K562 (cell line): Measurements from ENCODE around the gene DCTD. TPM values are rescaled to one million over a fixed set of nuclear protein-coding genes. Genes with fewer than 3 reads are reported as not detected.

Source experiments
- BRD4 ChIP-seq: fragments of 200-600 bp; sonication (generic); IDR thresholded peaks from 2 replicates; pipeline ENCODE4 v1.6.1; 2017; ENCODE audit warnings: inconsistent platforms
- CHAMP1 ChIP-seq: fragments of 450-650 bp; IDR thresholded peaks from 2 replicates; pipeline ENCODE4 v1.6.1; 2016; ENCODE audit warnings: mild to moderate bottlenecking
- E2F8 ChIP-seq: fragments of 450-650 bp; IDR thresholded peaks from 2 replicates; pipeline ENCODE4 v1.7.1; 2018; ENCODE audit warnings: mild to moderate bottlenecking, low read depth; ENCODE audit not compliant: partially characterized antibody
- HDAC8 ChIP-seq: fragments of 450-650 bp; IDR thresholded peaks from 2 replicates; pipeline ENCODE4 v1.6.1; 2016; ENCODE audit warnings: mild to moderate bottlenecking, missing genetic modification characterization, moderate library complexity, missing compliant biosample characterization
- NR2C1 ChIP-seq, 2 experiments: fragments of 450-650 bp; IDR thresholded peaks; 2 replicates each; pipeline ENCODE4 v1.6.1; 2017; ENCODE audit warnings: mild to moderate bottlenecking in 2 of 2, antibody characterized with exemption in 1 of 2, inconsistent platforms in 1 of 2, missing compliant biosample characterization in 1 of 2, missing genetic modification characterization in 1 of 2
- PURB ChIP-seq: sonication (generic); formaldehyde crosslinking; IDR thresholded peaks from 2 replicates; pipeline ENCODE4 v1.9.0; 2021; ENCODE audit warnings: low read depth, mild to moderate bottlenecking, missing genetic modification reagents
- SIN3A ChIP-seq, 2 experiments: fragments of 150-350 bp in 1 of 2; IDR thresholded peaks; 2 replicates each; pipeline ENCODE4 v1.6.1; 2011 to 2016; ENCODE audit warnings: borderline replicate concordance in 2 of 2, low read depth in 2 of 2, low read length in 2 of 2, mild to moderate bottlenecking in 2 of 2, moderate library complexity in 2 of 2; ENCODE audit not compliant: control insufficient read depth in 1 of 2
- XRCC4 ChIP-seq: IDR thresholded peaks from one replicate; pipeline ENCODE4 v1.6.1; 2011; ENCODE audit not compliant: insufficient read depth, insufficient read length; ENCODE audit errors: extremely low read depth
- polyA plus RNA-seq, 8 experiments: library from polyadenylated mRNA; depleted of rRNA in 4 of 8; stranded (reverse) in 5 of 8; unstranded in 3 of 8; fragments of >200 nt; fragmentation: Nextera tagmentation in 2 of 8; fragmentation: Illumina TruSeq in 1 of 8; extraction: Ambion mirVana in 2 of 8; extraction: Trizol in 1 of 8; gene quantifications; 2 replicates each; pipeline versions ENCODE4 v1.2.1 to v1.2.3, GENCODE V29; 2011 to 2014; ENCODE audit warnings: inconsistent platforms in 1 of 8, missing spikeins in 1 of 8
- total RNA-seq, 7 experiments: library from RNA; depleted of rRNA in 6 of 7; stranded (reverse); fragments of >200 nt in 6 of 7; fragmentation: Illumina TruSeq in 2 of 7; extraction: Trizol in 2 of 7; gene quantifications; 2 replicates each; pipeline versions ENCODE4 v1.2.1 to v1.2.3, GENCODE V29; 2011 to 2021; ENCODE audit warnings: low replicate concordance in 1 of 7

DCTD gene
- total and polyA plus RNA-seq, 9 of the 15 experiments (the other 6 are each of a cell fraction or from before 2014, with no cell fraction given): 38.7 to 114 (median 76.5) TPM

- TF ChIP-seq SIN3A (IDR thresholded peaks at IDR 0.05; ENCODE audit: borderline replicate concordance in 2 of 2, control insufficient read depth in 1 of 2, low read depth in 2 of 2, low read length in 2 of 2) (no peak), BRD4 (no peak), NR2C1 (IDR thresholded peaks at IDR 0.05) (no peak), NR2C1 (tag; IDR thresholded peaks at IDR 0.05) (no peak), CHAMP1 (no peak), XRCC4 (no peak), E2F8 (no peak), HDAC8 (tag) (no peak), PURB (CRISPR knock-in tag) (no peak)
These were observed 27.0 kb downstream of the DCTD start (continued) for GRCh38 chr4:182890202-182890601.
